ENCODE data around the gene KHDC1. TPM values are rescaled to one million over a fixed set of nuclear protein-coding genes. Genes with fewer than 3 reads are reported as not detected.
A peak's percentile ranks its signal among the peaks of the same experiment; 100 is the strongest.
"Not testable (repeated sequence)": the region's sequence is repeated elsewhere in the genome, so short reads cannot be mapped to it uniquely, and the experiment has no call there.

The KHDC1 gene
- total RNA-seq: 4.8 and 6.4 TPM in 2 replicates

- H3K4me1 Mint-ChIP-seq (ENCODE audit: low read depth): peaks cover 38% of the 10 kb centered on the region
- H3K27me3 Mint-ChIP-seq (ENCODE audit: insufficient read depth): no peaks in the 10 kb centered on the region
- peak within 1 kb of the TSS; percentile 75 for H3K27ac Mint-ChIP-seq
- peaks cover 18% of the 10 kb centered on the region for H3K36me3 Mint-ChIP-seq (ENCODE audit: low read depth)
- H3K4me3 Mint-ChIP-seq: peak within 1 kb of the TSS; percentile 84
- intact Hi-C loops (cut with micrococcal nuclease): loop anchor here (1.0 to 10.0 kb wide), 4 partner anchors 46 to 1982 kb away; partner anchors contain the start of gene COX7A2
- no peaks in the 10 kb centered on the region for H3K9me3 Mint-ChIP-seq
- peak; percentile 57 for DNase-seq (ENCODE audit: low spot score)
These were observed at the start of gene KHDC1 for GRCh38 chr6:73262671-73263569. Gene KHDC1, minus strand, starts transcription at chr6:73263196. Its CDS starts 20,679 bp downstream, at chr6:73242517.

- not testable (repeated sequence) for H3K36me3 Mint-ChIP-seq (ENCODE audit: low read depth); DNase-seq (ENCODE audit: low spot score); H3K9me3 Mint-ChIP-seq
- H3K27me3 Mint-ChIP-seq (ENCODE audit: insufficient read depth): peaks cover 43% of the 10 kb centered on the region
- H3K4me3 Mint-ChIP-seq: peak overlapping the region; percentile 95
- peaks cover 25% of the 10 kb centered on the region for H3K4me1 Mint-ChIP-seq (ENCODE audit: low read depth)
- intact Hi-C loops (cut with micrococcal nuclease): loop anchor here (5.0 kb wide), 1 partner anchor 688 kb away; the partner anchor contains the start of gene KCNQ5
- H3K27ac Mint-ChIP-seq: peak overlapping the region; percentile 50
These were observed 47.5 kb upstream of the KHDC1 start for GRCh38 chr6:73310503-73310845.

- peak; percentile 45 for DNase-seq (ENCODE audit: low spot score)
- H3K36me3 Mint-ChIP-seq (ENCODE audit: low read depth): peaks cover 2% of the 10 kb centered on the region
- peaks cover 25% of the 10 kb centered on the region for H3K4me1 Mint-ChIP-seq (ENCODE audit: low read depth)
- H3K4me3 Mint-ChIP-seq: peak overlapping the region; percentile 95
- peaks cover 5% of the 10 kb centered on the region for H3K9me3 Mint-ChIP-seq
- intact Hi-C loops (cut with micrococcal nuclease): loop anchor here (1.0 to 5.0 kb wide), 3 partner anchors 47 to 688 kb away; partner anchors contain the start of genes KCNQ5, KHDC1 and SLC17A5
- peaks cover 38% of the 10 kb centered on the region for H3K27me3 Mint-ChIP-seq (ENCODE audit: insufficient read depth)
- peak overlapping the region; percentile 72 for H3K27ac Mint-ChIP-seq
These were observed 46.9 kb upstream of the KHDC1 start for GRCh38 chr6:73309785-73310502.

GRCh38 chr6:73309535-73309784, 46.5 kb upstream of the KHDC1 start:
- H3K36me3 Mint-ChIP-seq (ENCODE audit: low read depth): peaks cover 2% of the 10 kb centered on the region
- peaks cover 38% of the 10 kb centered on the region for H3K27me3 Mint-ChIP-seq (ENCODE audit: insufficient read depth)
- H3K4me3 Mint-ChIP-seq: peak overlapping the region; percentile 95
- peaks cover 5% of the 10 kb centered on the region for H3K9me3 Mint-ChIP-seq
- intact Hi-C loops (cut with micrococcal nuclease): loop anchor here (1.0 to 5.0 kb wide), 2 partner anchors 46 to 343 kb away; partner anchors contain the start of genes KHDC1 and SLC17A5
- peak overlapping the region; percentile 72 for H3K27ac Mint-ChIP-seq
- peaks cover 25% of the 10 kb centered on the region for H3K4me1 Mint-ChIP-seq (ENCODE audit: low read depth)
- no peak for DNase-seq (ENCODE audit: low spot score)

- Mint-ChIP-seq H3K27me3 (ENCODE audit: insufficient read depth) (peaks cover 35% of the 10 kb centered on the region), H3K9me3 (peaks cover 5% of the 10 kb centered on the region), H3K4me3 (peak overlapping the region; percentile 95), H3K4me1 (ENCODE audit: low read depth) (peaks cover 25% of the 10 kb centered on the region), H3K27ac (no peak overlapping the region), H3K36me3 (ENCODE audit: low read depth) (peaks cover 2% of the 10 kb centered on the region)
- no peak for DNase-seq (ENCODE audit: low spot score)
- intact Hi-C loops (cut with micrococcal nuclease): loop anchor here (1.0 to 5.0 kb wide), 2 partner anchors 46 to 343 kb away; partner anchors contain the start of genes KHDC1 and SLC17A5
These were observed 45.9 kb upstream of the KHDC1 start for GRCh38 chr6:73308712-73309534.

GRCh38 chr6:73303773-73304172, 40.8 kb upstream of the KHDC1 start:
- DNase-seq (ENCODE audit: low spot score); H3K27me3 Mint-ChIP-seq (ENCODE audit: insufficient read depth); H3K4me3 Mint-ChIP-seq; H3K9me3 Mint-ChIP-seq; H3K36me3 Mint-ChIP-seq (ENCODE audit: low read depth); intact Hi-C loops (cut with micrococcal nuclease); H3K27ac Mint-ChIP-seq; H3K4me1 Mint-ChIP-seq (ENCODE audit: low read depth): not testable (repeated sequence)

- Mint-ChIP-seq H3K36me3 (ENCODE audit: low read depth) (peaks cover 11% of the 10 kb centered on the region), H3K27me3 (ENCODE audit: insufficient read depth) (no peaks in the 10 kb centered on the region), H3K4me3 (no peak overlapping the region), H3K9me3 (no peaks in the 10 kb centered on the region), H3K27ac (no peak overlapping the region), H3K4me1 (ENCODE audit: low read depth) (peaks cover 7% of the 10 kb centered on the region)
- DNase-seq (ENCODE audit: low spot score): no peak
- intact Hi-C loops (cut with micrococcal nuclease): no loop called here
These were observed 39.3 kb upstream of the KHDC1 start for GRCh38 chr6:73302339-73302738.

- intact Hi-C loops (cut with micrococcal nuclease): no loop called here
- no peak for DNase-seq (ENCODE audit: low spot score)
- H3K27ac Mint-ChIP-seq: no peak overlapping the region
These were observed 36.4 kb upstream of the KHDC1 start for GRCh38 chr6:73299151-73299971.

GRCh38 chr6:73293331-73293730, 30.3 kb upstream of the KHDC1 start:
- Mint-ChIP-seq H3K27me3 (ENCODE audit: insufficient read depth) (no peaks in the 10 kb centered on the region), H3K9me3 (peaks cover 5% of the 10 kb centered on the region), H3K27ac (no peak overlapping the region), H3K4me3 (no peak overlapping the region), H3K4me1 (ENCODE audit: low read depth) (no peaks in the 10 kb centered on the region), H3K36me3 (ENCODE audit: low read depth) (peaks cover 12% of the 10 kb centered on the region)
- DNase-seq (ENCODE audit: low spot score): no peak
- intact Hi-C loops (cut with micrococcal nuclease): no loop called here

More at GRCh38 chr6:73299151-73299971, 36.4 kb upstream of the KHDC1 start:
- Mint-ChIP-seq H3K9me3 (peaks cover 5% of the 10 kb centered on the region), H3K27me3 (ENCODE audit: insufficient read depth) (no peaks in the 10 kb centered on the region), H3K4me3 (no peak overlapping the region), H3K4me1 (ENCODE audit: low read depth) (no peaks in the 10 kb centered on the region), H3K36me3 (ENCODE audit: low read depth) (peaks cover 15% of the 10 kb centered on the region)

GRCh38 chr6:73290435-73290834, 27.4 kb upstream of the KHDC1 start:
- Mint-ChIP-seq H3K27ac (no peak overlapping the region), H3K4me1 (ENCODE audit: low read depth) (no peaks in the 10 kb centered on the region), H3K4me3 (no peak overlapping the region), H3K36me3 (ENCODE audit: low read depth) (peaks cover 7% of the 10 kb centered on the region), H3K27me3 (ENCODE audit: insufficient read depth) (no peaks in the 10 kb centered on the region), H3K9me3 (peaks cover 5% of the 10 kb centered on the region)
- intact Hi-C loops (cut with micrococcal nuclease): no loop called here
- no peak for DNase-seq (ENCODE audit: low spot score)

- intact Hi-C loops (cut with micrococcal nuclease): no loop called here
- no peaks in the 10 kb centered on the region for H3K9me3 Mint-ChIP-seq
- H3K27ac Mint-ChIP-seq: no peak overlapping the region
- no peaks in the 10 kb centered on the region for H3K27me3 Mint-ChIP-seq (ENCODE audit: insufficient read depth)
- H3K36me3 Mint-ChIP-seq (ENCODE audit: low read depth): no peaks in the 10 kb centered on the region
- H3K4me1 Mint-ChIP-seq (ENCODE audit: low read depth): peaks cover 6% of the 10 kb centered on the region
- no peak overlapping the region for H3K4me3 Mint-ChIP-seq
- no peak for DNase-seq (ENCODE audit: low spot score)
These were observed 23.8 kb upstream of the KHDC1 start for GRCh38 chr6:73286752-73287151.

Data from activated T-helper 1 cell treated with anti-CD3 and anti-CD28 coated beads, Interleukin-12 subunit alpha, Interleukin-12 subunit beta, Interleukin-2, Interleukin-4 antibody, amounts not matched to agents 30 ng/mL and 10 ng/mL and 1 ng/mL, durations not matched to agents 14 hours and 24 hours and 36 hours (primary cell).